Transverse colon (tissue), 4 donors: ENCODE data around the gene RAB35. TPM values are rescaled to one million over a fixed set of nuclear protein-coding genes. Genes with fewer than 3 reads are reported as not detected.
A peak's percentile ranks its signal among the peaks of the same experiment; 100 is the strongest.

Experiments
- DNase-seq: peaks from one replicate; pipeline ENCODE4 v3.0.0-alpha.2; 2019
- H3K27ac ChIP-seq, 4 donors: fragments of 200-600 bp; sonication (generic); 2 replicates each; pipeline ENCODE4 v1.5.1; 2016 to 2018; ENCODE audit warnings: inconsistent platforms in 4 of 4
- H3K27me3 ChIP-seq: fragments of 200-600 bp; sonication (generic); 2 replicates; pipeline ENCODE4 v1.5.1; 2017; ENCODE audit warnings: inconsistent platforms
- H3K36me3 ChIP-seq, 4 donors: fragments of 200-600 bp; sonication (generic); 2 replicates each; pipeline ENCODE4 v1.5.1; 2017 to 2019; ENCODE audit warnings: inconsistent platforms in 4 of 4
- H3K4me1 ChIP-seq, 4 donors: fragments of 200-600 bp; sonication (generic); 2 replicates each; pipeline ENCODE4 v1.5.1; 2017 to 2020; ENCODE audit warnings: inconsistent platforms in 4 of 4
- H3K4me3 ChIP-seq, 4 donors: fragments of 200-600 bp; sonication (generic); 1 replicate in 1 of 4; 2 replicates in 3 of 4; pipeline versions ENCODE4 v1.5.1 to v1.6.1; 2017 to 2019; ENCODE audit warnings: inconsistent platforms in 4 of 4
- H3K9me3 ChIP-seq, 2 donors: fragments of 200-600 bp; sonication (generic); 2 replicates each; pipeline ENCODE4 v1.5.1; 2017 to 2019; ENCODE audit warnings: inconsistent platforms in 2 of 2
- EP300 ChIP-seq: sonication (generic); formaldehyde crosslinking; IDR thresholded peaks from one replicate; pipeline ENCODE4 v1.6.1; 2017; ENCODE audit warnings: antibody characterized with exemption, low read depth
- POLR2A ChIP-seq: fragments of 450-650 bp; IDR thresholded peaks from one replicate; pipeline ENCODE4 v1.6.1; 2016; ENCODE audit warnings: antibody characterized with exemption, mild to moderate bottlenecking, moderate library complexity
- POLR2AphosphoS5 ChIP-seq, 3 donors: sonication (generic); formaldehyde crosslinking; IDR thresholded peaks; one replicate each; pipeline ENCODE4 v1.6.1; 2016; ENCODE audit warnings: antibody characterized with exemption in 3 of 3
- WGBS, 2 donors: methylation state at CpG; one replicate each; pipeline ENCODE4 v1.1.5; 2018; ENCODE audit warnings: low coverage in 1 of 2; 5-methylcytosine and 5-hydroxymethylcytosine counted together
- in situ Hi-C, 4 donors: fragments of 200-750 bp; cut with MboI; loops; one replicate each; pipeline versions ENCODE4 v1.15.0 to v1.15.1; 2017; ENCODE audit warnings: low sequenced_read_pairs in 3 of 4, low pct_ligation_motif_present in 1 of 4, low pct_unique_long_range_greater_than_20kb in 1 of 4
- intact Hi-C: fragments of 100-400 bp; cut with DNase I; formaldehyde crosslinking; loops from one replicate; pipeline ENCODE4 v1.15.1; 2023; ENCODE audit warnings: low total_unique reads
- total RNA-seq, 4 donors: library from RNA; depleted of rRNA; stranded (reverse); fragments of >200 nt; gene quantifications; one replicate each; pipeline ENCODE4 v1.1.0, GENCODE V29; 2016
- TF ChIP-seq, protein P1 (sequence below), 5 experiments: fragments of 200-600 bp in 3 of 5; fragments of 450-650 bp in 2 of 5; sonication (generic) in 3 of 5; IDR thresholded peaks; 1 replicate in 2 of 5; 2 replicates in 3 of 5; pipeline ENCODE4 v1.5.1; 2016 to 2017; ENCODE audit warnings: antibody characterized with exemption in 5 of 5, inconsistent platforms in 3 of 5, mild to moderate bottlenecking in 2 of 5, moderate library complexity in 1 of 5

Gene RAB35
- total RNA-seq, 4 donors from 2014 or later, result 16.9 to 26.2 (median 22.2) TPM

DNA sequence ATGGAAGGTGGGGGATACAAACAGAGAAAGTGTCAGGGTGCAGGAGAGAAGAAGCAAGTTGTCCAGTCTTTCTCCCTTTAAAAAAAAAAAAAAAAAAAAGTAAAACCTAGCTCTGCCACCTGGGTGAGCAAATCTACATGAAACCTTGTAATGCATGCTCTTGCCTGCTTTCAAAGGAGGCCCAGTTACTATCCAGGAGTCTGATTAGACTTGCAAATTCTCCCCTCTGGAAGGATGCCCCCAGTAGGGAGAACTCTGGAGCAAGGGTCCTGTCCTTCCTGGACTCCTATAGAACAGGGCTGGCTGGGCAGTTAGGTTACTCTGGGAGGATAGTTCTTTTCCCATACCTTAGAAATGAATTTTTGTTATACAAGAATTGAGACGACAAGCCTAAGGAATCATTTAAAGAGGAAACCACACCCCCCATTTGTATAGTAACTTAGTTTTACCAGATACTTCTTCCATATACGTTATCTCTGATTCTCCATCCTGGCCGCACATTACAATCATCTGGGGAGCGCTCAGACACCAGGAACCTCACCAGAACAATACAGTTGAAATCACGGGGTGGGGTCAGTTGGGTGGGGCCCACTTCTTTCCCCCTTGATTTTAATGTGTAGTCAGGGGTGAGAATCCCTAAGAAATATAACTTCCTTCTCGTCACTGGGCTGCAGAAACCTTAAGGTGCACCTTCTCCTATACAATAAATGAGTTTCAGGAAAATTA, 30.5 kb downstream of the RAB35 start:
- DNase-seq, result no peak
- in situ Hi-C loops, result no loop called here
- Histone ChIP-seq H3K9me3 (no peaks in the 10 kb centered on the region), H3K36me3 (no peaks in the 10 kb centered on the region), H3K4me3 (no peak overlapping the region), H3K27me3 (no peaks in the 10 kb centered on the region), H3K4me1 (peaks cover 6 to 14% (median 10%) of the 10 kb centered on the region in 4 donors), H3K27ac (peak overlapping the region in 3 of 4 donors; percentile 30 to 60 (median 45))
- intact Hi-C loops, result no loop called here
- TF ChIP-seq EP300 (no peak), POLR2A (no peak), POLR2AphosphoS5 (IDR thresholded peaks at IDR 0.05) (no peak)
- TF ChIP-seq, protein P1, sequence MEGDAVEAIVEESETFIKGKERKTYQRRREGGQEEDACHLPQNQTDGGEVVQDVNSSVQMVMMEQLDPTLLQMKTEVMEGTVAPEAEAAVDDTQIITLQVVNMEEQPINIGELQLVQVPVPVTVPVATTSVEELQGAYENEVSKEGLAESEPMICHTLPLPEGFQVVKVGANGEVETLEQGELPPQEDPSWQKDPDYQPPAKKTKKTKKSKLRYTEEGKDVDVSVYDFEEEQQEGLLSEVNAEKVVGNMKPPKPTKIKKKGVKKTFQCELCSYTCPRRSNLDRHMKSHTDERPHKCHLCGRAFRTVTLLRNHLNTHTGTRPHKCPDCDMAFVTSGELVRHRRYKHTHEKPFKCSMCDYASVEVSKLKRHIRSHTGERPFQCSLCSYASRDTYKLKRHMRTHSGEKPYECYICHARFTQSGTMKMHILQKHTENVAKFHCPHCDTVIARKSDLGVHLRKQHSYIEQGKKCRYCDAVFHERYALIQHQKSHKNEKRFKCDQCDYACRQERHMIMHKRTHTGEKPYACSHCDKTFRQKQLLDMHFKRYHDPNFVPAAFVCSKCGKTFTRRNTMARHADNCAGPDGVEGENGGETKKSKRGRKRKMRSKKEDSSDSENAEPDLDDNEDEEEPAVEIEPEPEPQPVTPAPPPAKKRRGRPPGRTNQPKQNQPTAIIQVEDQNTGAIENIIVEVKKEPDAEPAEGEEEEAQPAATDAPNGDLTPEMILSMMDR (IDR thresholded peaks at IDR 0.05), result no peak
- WGBS, 2 donors, result 51 to 65% methylated on average over 2 to 6 of the region's 6 CpGs

DNA sequence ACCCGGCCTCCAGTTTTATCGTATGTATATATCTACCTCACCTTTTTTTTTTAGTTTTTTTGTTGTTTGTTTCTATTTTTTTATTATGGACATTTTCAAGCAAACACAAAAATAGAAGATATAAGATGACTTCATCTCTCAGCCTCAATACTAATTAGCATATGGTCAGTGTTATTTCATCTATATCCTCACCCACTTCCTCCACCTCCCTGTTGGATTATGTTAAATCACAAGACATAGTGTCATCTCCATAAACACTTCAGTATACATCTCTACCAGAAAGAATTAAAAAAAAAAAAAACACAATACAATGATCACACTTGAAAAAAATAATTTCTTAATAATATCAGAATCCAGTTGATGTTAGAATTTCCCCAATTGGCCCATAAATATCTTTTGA, 34.9 kb downstream of the RAB35 start:
- DNase-seq, result no peak
- Histone ChIP-seq H3K27ac (no peak overlapping the region), H3K9me3 (no peaks in the 10 kb centered on the region), H3K4me3 (no peak overlapping the region), H3K4me1 (peaks cover 3 to 17% (median 6%) of the 10 kb centered on the region in 4 donors), H3K27me3 (no peaks in the 10 kb centered on the region), H3K36me3 (no peaks in the 10 kb centered on the region)
- 92 to 94% methylated on average over 2 of the region's 2 CpGs for WGBS, 2 donors
- in situ Hi-C loops (no loop called here), intact Hi-C loops (no loop called here)
- no peak for TF ChIP-seq EP300

DNA sequence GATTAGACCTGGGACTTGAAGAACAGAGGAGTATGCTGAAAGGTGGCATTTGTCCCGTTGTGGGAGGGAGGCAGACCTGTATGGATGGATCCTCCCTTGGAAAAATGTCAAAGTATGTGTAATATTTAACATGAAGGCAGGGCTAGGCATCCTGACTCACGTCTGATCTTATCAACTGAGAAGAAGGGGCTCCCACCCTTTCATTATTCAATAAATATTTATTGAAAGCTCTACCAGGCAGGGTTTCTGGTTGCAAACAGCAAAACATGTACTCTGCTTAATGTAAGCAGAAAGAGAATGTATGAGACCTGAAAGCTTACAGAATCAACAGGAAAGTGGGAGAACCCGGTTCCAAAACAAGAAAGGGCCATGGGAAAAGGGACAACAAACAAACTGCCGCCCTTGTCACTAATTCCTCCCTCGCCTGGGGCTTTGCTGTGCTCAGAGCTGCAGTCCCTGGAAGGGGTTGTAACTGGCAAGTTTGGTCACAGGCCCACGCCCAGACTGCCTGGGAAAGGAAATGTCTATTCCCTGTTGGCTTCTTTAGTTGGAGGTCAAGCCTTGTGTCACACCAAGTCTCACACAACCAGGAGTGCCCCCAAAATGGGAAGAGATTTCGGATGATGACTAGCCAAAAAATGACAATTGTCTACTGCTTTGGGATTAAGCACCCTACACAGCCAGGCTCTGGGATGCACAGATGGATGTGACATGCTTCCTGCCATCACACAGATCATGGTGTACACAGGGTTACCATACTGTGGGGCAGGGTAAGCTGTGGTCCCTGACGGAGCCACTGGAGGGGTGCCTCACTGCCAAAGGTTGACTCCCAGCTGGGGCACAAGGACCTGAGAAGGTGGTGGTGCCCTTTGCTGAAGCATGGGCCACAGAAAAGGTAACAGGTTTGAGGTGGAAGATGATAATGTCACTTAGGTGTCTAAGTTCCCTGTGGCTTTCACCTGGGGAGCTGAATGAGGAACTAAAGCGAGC, 36.8 kb downstream of the RAB35 start:
- in situ Hi-C loops (no loop called here), intact Hi-C loops (no loop called here)
- Histone ChIP-seq H3K36me3 (no peaks in the 10 kb centered on the region), H3K27me3 (no peaks in the 10 kb centered on the region), H3K4me3 (no peak overlapping the region), H3K27ac (no peak overlapping the region), H3K4me1 (peaks cover 0 to 10% (median 2%) of the 10 kb centered on the region in 4 donors), H3K9me3 (no peaks in the 10 kb centered on the region)
- DNase-seq, result no peak
- TF ChIP-seq POLR2AphosphoS5 (IDR thresholded peaks at IDR 0.05) (no peak), POLR2A (no peak), EP300 (no peak)
- TF ChIP-seq, protein P1 (IDR thresholded peaks at IDR 0.05), result no peak
- WGBS, 2 donors, result 47 to 50% methylated on average over 2 to 9 of the region's 9 CpGs

DNA sequence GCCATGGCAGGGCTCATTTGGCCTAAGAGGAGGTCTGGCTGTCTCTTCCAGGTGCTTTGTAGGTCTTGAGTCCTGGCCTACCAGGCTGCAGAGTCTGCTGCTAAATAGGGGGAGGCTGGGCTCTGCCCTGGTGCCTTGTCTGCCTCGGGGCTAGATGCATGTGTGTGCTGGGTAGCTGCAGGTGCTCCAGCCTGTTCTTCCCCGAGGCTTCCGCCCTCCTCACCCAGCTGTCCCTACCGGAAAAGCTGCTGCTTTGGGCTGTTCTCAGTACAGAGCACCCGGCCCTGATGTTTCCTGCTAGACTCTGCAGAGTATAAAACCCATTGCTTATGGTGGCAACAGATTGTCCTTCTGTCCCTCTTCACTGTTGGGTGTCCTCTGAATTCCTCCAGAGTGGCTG, 37.7 kb downstream of the RAB35 start:
- no peak overlapping the region for H3K27ac ChIP-seq
- in situ Hi-C loops, result no loop called here

More for the DNA sequence above, 37.7 kb downstream of the RAB35 start:
- no peaks in the 10 kb centered on the region for H3K36me3 ChIP-seq
- H3K4me3 ChIP-seq, result no peak overlapping the region
- intact Hi-C loops, result no loop called here
- DNase-seq, result no peak
- H3K4me1 ChIP-seq, result peaks cover 0 to 10% (median 2%) of the 10 kb centered on the region in 4 donors
- H3K27me3 ChIP-seq, result no peaks in the 10 kb centered on the region
- no peaks in the 10 kb centered on the region for H3K9me3 ChIP-seq
- WGBS, 2 donors, result 77% methylated on average over 5 of the region's 5 CpGs; no CpG with 5 or more reads in 1 of the 2 donors
- TF ChIP-seq EP300, result no peak
- no peak for TF ChIP-seq POLR2A
- no peak for TF ChIP-seq POLR2AphosphoS5 (IDR thresholded peaks at IDR 0.05)
- TF ChIP-seq, protein P1 (IDR thresholded peaks at IDR 0.05), result no peak
